Prostate gland (tissue), 2 donors: ENCODE results near the gene ZNF80.

Experiments
- POLR2AphosphoS5 ChIP-seq: sonication (generic); formaldehyde crosslinking; IDR thresholded peaks from one replicate; pipeline ENCODE4 v1.6.1; 2017; ENCODE audit warnings: antibody characterized with exemption
- TF ChIP-seq, protein P1 (sequence below), 4 experiments: fragments of 200-600 bp in 2 of 4; fragments of 450-650 bp in 2 of 4; sonication (generic) in 2 of 4; IDR thresholded peaks; 1 replicate in 3 of 4; 2 replicates in 1 of 4; pipeline ENCODE4 v1.5.1; 2016 to 2019; ENCODE audit warnings: antibody characterized with exemption in 4 of 4, mild to moderate bottlenecking in 2 of 4, moderate library complexity in 2 of 4

DNA sequence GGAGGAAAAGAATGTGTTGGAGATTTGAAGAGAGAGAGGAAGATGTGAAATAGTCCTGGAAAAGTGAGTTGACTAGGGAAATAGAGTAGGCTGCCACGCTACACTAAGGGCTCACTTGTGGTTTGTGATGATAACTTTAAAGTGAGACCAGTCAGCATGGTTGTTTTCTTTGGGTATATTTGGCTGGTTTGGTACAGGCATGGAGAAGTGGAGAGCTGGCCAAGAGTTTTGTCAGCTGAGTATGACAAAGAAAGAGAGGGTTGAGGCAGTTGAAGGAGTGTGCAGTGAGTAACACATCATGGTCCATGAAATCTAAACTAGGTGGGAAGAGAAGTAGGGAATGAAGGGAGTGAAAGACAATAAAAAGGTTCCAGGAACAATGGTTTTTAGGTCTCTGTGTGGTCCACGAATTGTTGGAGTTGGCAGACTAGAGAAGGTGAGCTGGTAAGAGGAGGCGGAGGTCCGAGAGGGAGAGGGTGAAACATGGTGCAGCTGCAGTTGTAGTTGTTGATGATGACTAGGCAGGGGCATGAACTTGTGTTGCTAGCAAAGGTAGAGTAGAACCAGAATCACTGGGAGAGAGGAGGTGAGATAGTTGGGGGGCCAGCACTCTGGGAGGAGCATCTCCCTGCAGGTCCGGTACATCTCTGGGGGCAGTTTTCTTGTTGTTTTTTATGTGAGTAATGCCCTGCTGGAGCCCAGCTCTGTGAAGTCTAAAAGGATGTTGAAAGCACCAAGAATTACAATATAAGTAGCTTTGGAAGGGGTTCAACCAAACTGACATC, 21.0 kb downstream of the ZNF80 start:
- TF ChIP-seq, protein P1, sequence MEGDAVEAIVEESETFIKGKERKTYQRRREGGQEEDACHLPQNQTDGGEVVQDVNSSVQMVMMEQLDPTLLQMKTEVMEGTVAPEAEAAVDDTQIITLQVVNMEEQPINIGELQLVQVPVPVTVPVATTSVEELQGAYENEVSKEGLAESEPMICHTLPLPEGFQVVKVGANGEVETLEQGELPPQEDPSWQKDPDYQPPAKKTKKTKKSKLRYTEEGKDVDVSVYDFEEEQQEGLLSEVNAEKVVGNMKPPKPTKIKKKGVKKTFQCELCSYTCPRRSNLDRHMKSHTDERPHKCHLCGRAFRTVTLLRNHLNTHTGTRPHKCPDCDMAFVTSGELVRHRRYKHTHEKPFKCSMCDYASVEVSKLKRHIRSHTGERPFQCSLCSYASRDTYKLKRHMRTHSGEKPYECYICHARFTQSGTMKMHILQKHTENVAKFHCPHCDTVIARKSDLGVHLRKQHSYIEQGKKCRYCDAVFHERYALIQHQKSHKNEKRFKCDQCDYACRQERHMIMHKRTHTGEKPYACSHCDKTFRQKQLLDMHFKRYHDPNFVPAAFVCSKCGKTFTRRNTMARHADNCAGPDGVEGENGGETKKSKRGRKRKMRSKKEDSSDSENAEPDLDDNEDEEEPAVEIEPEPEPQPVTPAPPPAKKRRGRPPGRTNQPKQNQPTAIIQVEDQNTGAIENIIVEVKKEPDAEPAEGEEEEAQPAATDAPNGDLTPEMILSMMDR (IDR thresholded peaks at IDR 0.05) = no peak
- no peak for TF ChIP-seq POLR2AphosphoS5
